OCI-LY7 (cell line): ENCODE measurements around the gene KAZN. TPM values are rescaled to one million over a fixed set of nuclear protein-coding genes. Genes with fewer than 3 reads are reported as not detected.

Experiments
- BruUV-seq: library from RNA; stranded (reverse); fragments of 400-500 nt; replicated peaks from 2 replicates; lab custom pipeline; 2021; lab: Mats Ljungman, UMichigan
- CTCF ChIA-PET: fragments of 300-600 bp; sonication (Branson Sonifier 250); formaldehyde crosslinking; loops from one replicate; lab custom pipeline; 2022; ENCODE audit warnings: antibody characterized with exemption; ENCODE audit not compliant: unreplicated experiment; lab: Charles Lee
- POLR2A ChIA-PET: fragments of 300-600 bp; sonication (Branson Sonifier 250); formaldehyde crosslinking; loops from one replicate; lab custom pipeline; 2022; ENCODE audit warnings: antibody characterized with exemption; lab: Charles Lee
- DNase-seq: peaks from one replicate; pipeline ENCODE4 v3.0.0-alpha.2; 2015; ENCODE audit warnings: low spot score
- H2AFZ ChIP-seq: fragments of 200-600 bp; sonication (generic), shearing (Covaris generic); 2 replicates; pipeline ENCODE4 v1.6.1; 2014; ENCODE audit warnings: mild to moderate bottlenecking, antibody characterized with exemption, low read length, moderate library complexity
- H3K27ac ChIP-seq: fragments of 200-600 bp; sonication (generic); 2 replicates; pipeline ENCODE4 v1.5.1; 2014; ENCODE audit warnings: mixed run types, low read depth, mild to moderate bottlenecking, moderate library complexity, low read length, inconsistent platforms; ENCODE audit not compliant: poor library complexity, severe bottlenecking
- H3K36me3 ChIP-seq: fragments of 200-600 bp; sonication (generic); 2 replicates; pipeline ENCODE4 v1.6.1; 2014; ENCODE audit warnings: mild to moderate bottlenecking, antibody characterized with exemption, low read length, moderate library complexity, mixed read lengths; ENCODE audit not compliant: insufficient read depth
- H3K4me1 ChIP-seq: fragments of 200-600 bp; sonication (generic); 2 replicates; pipeline ENCODE4 v1.5.1; 2014; ENCODE audit warnings: mild to moderate bottlenecking, low read length; ENCODE audit not compliant: insufficient read depth, poor library complexity, severe bottlenecking
- H3K4me2 ChIP-seq: fragments of 200-600 bp; sonication (generic); 2 replicates; pipeline ENCODE4 v1.6.1; 2014; ENCODE audit warnings: mild to moderate bottlenecking, low read length
- H3K4me3 ChIP-seq: fragments of 200-600 bp; sonication (generic); 2 replicates; pipeline ENCODE4 v1.5.1; 2014; ENCODE audit warnings: mild to moderate bottlenecking, low read depth, low read length; ENCODE audit not compliant: poor library complexity, severe bottlenecking
- H3K79me2 ChIP-seq: fragments of 200-600 bp; sonication (generic); 2 replicates; pipeline ENCODE4 v1.6.1; 2016; ENCODE audit warnings: low read depth, mild to moderate bottlenecking, low read length, moderate library complexity, mixed read lengths; ENCODE audit not compliant: insufficient read depth
- H3K9me2 ChIP-seq: fragments of 200-600 bp; sonication (generic); 2 replicates; pipeline ENCODE4 v1.6.1; 2016; ENCODE audit warnings: mild to moderate bottlenecking, low read length, mixed read lengths; ENCODE audit not compliant: insufficient read depth
- H3K9me3 ChIP-seq: fragments of 200-600 bp; sonication (generic); 2 replicates; pipeline ENCODE4 v1.6.1; 2014; ENCODE audit warnings: mild to moderate bottlenecking, mixed run types, low read length, mixed read lengths
- H4K20me1 ChIP-seq: fragments of 200-600 bp; sonication (generic); 2 replicates; pipeline ENCODE4 v1.6.1; 2014; ENCODE audit warnings: mild to moderate bottlenecking, antibody characterized with exemption, low read length, moderate library complexity, mixed read lengths; ENCODE audit not compliant: insufficient read depth
- CTCF ChIP-seq: fragments of 200-600 bp; sonication (generic); conservative IDR thresholded peaks from 2 replicates; pipeline ENCODE4 v1.5.1; 2014; ENCODE audit warnings: mild to moderate bottlenecking, antibody characterized with exemption, low read length, moderate library complexity, mixed read lengths
- EZH2phosphoT487 ChIP-seq: fragments of 200-600 bp; sonication (generic); IDR thresholded peaks from 2 replicates; pipeline ENCODE4 v1.6.1; 2018; ENCODE audit warnings: low read depth, borderline replicate concordance, mild to moderate bottlenecking, mixed run types, antibody characterized with exemption, low read length, moderate library complexity, mixed read lengths
- intact Hi-C: fragments of 100-400 bp; cut with micrococcal nuclease; formaldehyde crosslinking; loops from one replicate; pipeline ENCODE4 v1.10.0; 2022; ENCODE audit not compliant: unreplicated experiment
- total RNA-seq, 2 experiments: library from RNA; depleted of rRNA in 1 of 2; stranded (reverse); fragments of >200 nt in 1 of 2; shearing (Covaris generic) in 1 of 2; gene quantifications; 2 replicates each; pipeline ENCODE4 v1.2.3, GENCODE V29; 2014 to 2022

KAZN gene
- total RNA-seq, 2 experiments from 2014 or later, result 0.40 to 2.4 TPM

GRCh38 chr1:14634486-14634885 is 36.0 kb downstream of the KAZN start:
- H3K36me3 ChIP-seq, result no peaks in the 10 kb centered on the region
- no peak overlapping the region for H3K4me3 ChIP-seq
- no peaks in the 10 kb centered on the region for H3K9me2 ChIP-seq
- BruUV-seq, result no TSS peak
- H3K79me2 ChIP-seq, result no peaks in the 10 kb centered on the region
- H2AFZ ChIP-seq, result no peak overlapping the region
- intact Hi-C loops, result no loop called here
- TF ChIP-seq EZH2phosphoT487, result no peak
- no peak for TF ChIP-seq CTCF
- ChIA-PET CTCF (no interaction called here), POLR2A (interaction anchor here (0.6 kb wide), 1 partner anchor 33 kb away, joined by 5 read pairs; no protein-coding TSS in a partner anchor)
- no peak overlapping the region for H3K27ac ChIP-seq
- H3K4me2 ChIP-seq, result no peak overlapping the region
- H3K4me1 ChIP-seq, result no peaks in the 10 kb centered on the region
- H4K20me1 ChIP-seq, result no peaks in the 10 kb centered on the region
- H3K9me3 ChIP-seq, result no peaks in the 10 kb centered on the region
- DNase-seq, result peak; percentile 24

GRCh38 chr1:14635421-14635820 is 36.9 kb downstream of the KAZN start:
- intact Hi-C loops, result no loop called here
- TF ChIP-seq EZH2phosphoT487, result no peak
- TF ChIP-seq CTCF, result no peak
- ChIA-PET POLR2A (interaction anchor here (0.6 kb wide), 1 partner anchor 1153 kb away, joined by 5 read pairs; no protein-coding TSS in a partner anchor), CTCF (no interaction called here)
- Histone ChIP-seq H2AFZ (no peak overlapping the region), H4K20me1 (no peaks in the 10 kb centered on the region), H3K27ac (no peak overlapping the region), H3K9me3 (no peaks in the 10 kb centered on the region), H3K79me2 (no peaks in the 10 kb centered on the region), H3K9me2 (no peaks in the 10 kb centered on the region), H3K4me2 (no peak overlapping the region), H3K4me3 (no peak overlapping the region), H3K4me1 (no peaks in the 10 kb centered on the region), H3K36me3 (no peaks in the 10 kb centered on the region)
- no TSS peak for BruUV-seq
- DNase-seq, result no peak

GRCh38 chr1:14636897-14637632 is 38.6 kb downstream of the KAZN start:
- no TSS peak for BruUV-seq
- H3K4me3 ChIP-seq, result no peak overlapping the region
- ChIA-PET POLR2A (interaction anchor here (0.5 kb wide), 1 partner anchor 653 kb away, joined by 3 read pairs; no protein-coding TSS in a partner anchor), CTCF (no interaction called here)
- H3K4me2 ChIP-seq, result no peak overlapping the region
- no peak for DNase-seq
- no peaks in the 10 kb centered on the region for H3K9me2 ChIP-seq
- intact Hi-C loops, result no loop called here
- no peaks in the 10 kb centered on the region for H3K9me3 ChIP-seq
- no peak for TF ChIP-seq EZH2phosphoT487
- TF ChIP-seq CTCF, result no peak
- no peak overlapping the region for H2AFZ ChIP-seq
- H3K4me1 ChIP-seq, result no peaks in the 10 kb centered on the region
- no peaks in the 10 kb centered on the region for H3K79me2 ChIP-seq
- no peak overlapping the region for H3K27ac ChIP-seq
- H3K36me3 ChIP-seq, result no peaks in the 10 kb centered on the region
- H4K20me1 ChIP-seq, result no peaks in the 10 kb centered on the region
